Mucosa of gallbladder (tissue), 1 donor: ENCODE data around the gene PIK3IP1. TPM values are rescaled to one million over a fixed set of nuclear protein-coding genes. Genes with fewer than 3 reads are reported as not detected.
A peak's percentile ranks its signal among the peaks of the same experiment; 100 is the strongest.
"Not testable (repeated sequence)": the region's sequence is repeated elsewhere in the genome, so short reads cannot be mapped to it uniquely, and the experiment has no call there.

Source experiments
- DNase-seq: peaks from one replicate; pipeline ENCODE4 v3.0.0-alpha.2; 2020; ENCODE audit warnings: low spot score
- total RNA-seq: library from RNA; stranded (reverse); gene quantifications from one replicate; pipeline ENCODE4 v1.2.1, GENCODE V29; 2021
- donor health status: DM: no; HTN: no; CAD: no.

The PIK3IP1 gene
- total RNA-seq, 1 donor from 2014 or later = 48.0 TPM

DNA sequence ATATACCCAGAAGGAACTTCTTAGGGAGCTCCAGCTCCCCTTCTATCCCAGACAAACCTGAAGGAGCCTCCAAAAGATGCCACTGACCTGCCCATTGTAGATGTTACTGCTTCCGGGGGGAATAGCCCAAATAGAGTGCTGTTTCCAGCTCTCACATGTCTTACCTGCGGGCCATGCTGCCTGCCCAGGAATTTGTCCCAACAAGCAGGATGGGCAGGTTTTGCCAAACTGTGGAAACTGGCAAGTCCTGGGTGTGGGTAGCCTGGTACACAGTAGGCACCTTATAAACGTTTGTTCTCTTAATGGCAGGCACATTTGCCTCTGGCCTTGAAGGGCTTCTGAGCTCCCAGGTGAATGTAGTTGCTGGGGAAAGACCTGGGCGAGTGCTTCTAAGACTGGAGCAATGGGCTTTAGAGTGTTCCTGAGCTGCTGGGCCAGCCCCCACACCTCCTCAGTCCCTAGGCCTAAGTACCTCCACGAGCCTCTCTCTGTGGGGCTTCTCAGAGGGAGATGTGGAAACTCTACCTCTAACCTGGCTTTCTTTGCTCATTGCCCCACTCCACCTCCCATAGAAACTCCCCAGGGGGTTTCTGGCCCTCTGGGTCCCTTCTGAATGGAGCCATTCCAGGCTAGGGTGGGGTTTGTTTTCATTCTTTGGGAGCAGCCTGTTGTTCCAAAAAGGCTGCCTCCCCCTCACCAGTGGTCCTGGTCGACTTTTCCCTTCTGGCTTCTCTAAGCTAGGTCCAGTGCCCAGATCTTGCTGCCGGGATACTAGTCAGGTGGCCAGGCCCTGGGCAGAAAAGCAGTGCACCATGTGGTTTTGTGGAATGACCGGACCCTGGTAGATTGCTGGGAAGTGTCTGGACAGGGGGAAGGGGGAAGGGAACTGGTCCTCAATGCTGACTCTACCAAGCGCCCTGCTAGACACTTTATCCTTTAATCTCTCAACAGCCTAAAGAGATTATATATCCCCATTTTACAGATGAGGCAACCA, 43.0 kb downstream of the PIK3IP1 start:
- no peak for DNase-seq

DNA sequence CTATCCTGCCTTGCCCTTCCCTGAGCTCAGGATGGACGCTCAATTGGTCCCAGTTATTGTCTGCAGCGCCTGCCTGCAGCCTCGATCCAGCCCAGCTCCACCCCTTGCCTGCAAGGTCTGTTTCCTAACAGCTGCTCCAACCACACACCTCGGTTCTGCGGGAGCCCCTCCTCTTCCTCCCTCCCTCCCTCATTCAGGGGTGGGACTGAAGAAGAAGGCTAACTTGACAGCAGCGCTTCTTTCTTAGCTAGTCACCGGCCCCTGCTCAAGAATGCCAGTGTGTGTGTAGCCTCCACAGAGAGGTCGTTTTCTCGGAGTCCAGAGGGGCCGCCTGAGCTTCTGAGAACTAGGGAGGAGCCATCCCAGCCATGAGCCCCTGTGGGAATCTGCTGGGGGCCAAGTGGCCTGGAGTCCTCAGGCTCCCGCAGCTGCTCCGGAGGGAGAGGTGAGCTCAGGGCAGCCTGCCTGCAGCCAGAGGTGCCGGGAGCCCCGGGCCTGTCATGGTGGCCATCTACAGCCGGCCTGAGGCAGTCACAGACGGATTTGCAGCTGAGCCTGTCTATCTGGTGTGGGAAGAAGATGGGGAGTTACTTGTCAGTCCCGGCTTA, 44.0 kb downstream of the PIK3IP1 start:
- peak; percentile 76 for DNase-seq

DNA sequence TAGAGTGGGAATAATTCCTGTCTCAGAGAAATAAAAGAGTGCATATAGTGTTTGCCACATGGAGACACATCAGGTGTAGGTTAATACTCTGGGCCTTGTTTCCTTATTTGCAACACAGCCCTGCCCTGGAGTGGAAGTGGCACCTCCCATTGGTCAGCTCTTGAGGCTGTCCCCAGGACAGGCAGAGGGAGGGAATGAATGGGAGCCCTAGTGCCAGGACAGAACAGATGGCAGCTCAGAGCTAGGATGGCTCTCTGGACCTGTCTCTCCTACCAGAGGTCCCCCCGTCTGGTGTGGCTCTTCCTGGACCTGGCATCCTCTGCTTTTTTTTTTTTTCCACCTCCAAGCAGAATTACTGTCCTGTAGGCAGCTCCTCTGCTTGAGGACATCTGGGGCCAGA, 44.6 kb downstream of the PIK3IP1 start:
- no peak for DNase-seq

DNA sequence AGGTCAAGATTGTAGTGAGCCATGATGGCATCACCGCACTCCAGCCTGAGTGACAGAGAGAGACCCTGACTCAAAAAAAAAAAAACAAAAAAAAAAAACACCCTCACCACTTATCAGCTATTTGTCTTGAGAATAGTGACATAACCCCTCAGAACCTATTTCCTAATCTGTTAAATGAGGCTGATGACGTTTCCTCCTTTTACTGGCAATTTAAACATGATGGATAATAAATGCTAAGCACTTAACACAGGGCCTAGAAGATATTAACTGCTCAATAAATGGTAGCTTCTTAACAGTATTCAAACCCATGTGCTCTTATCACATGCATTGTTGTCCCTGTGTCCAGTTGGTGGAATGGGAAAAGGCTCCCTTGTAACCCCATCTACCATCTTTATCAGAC, 45.6 kb downstream of the PIK3IP1 start:
- no peak for DNase-seq

DNA sequence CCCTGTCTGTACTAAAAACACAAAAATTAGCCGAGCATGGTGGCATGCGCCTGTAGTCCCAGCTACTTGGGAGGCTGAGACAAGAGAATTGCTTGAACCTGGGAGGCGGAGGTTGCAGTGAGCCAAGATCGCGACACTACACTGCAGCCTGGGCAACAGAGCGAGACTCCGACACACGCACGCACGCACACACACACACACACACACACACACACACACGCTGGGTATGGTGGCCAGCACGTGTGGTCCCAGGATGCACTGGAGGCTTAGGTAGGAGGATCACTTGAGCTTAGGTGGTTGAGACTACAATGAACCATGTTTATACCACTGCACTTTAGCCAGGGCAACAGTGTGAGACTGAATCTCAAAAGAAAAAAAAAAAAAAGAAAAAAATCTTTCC, 46.3 kb downstream of the PIK3IP1 start:
- DNase-seq = not testable (repeated sequence)

DNA sequence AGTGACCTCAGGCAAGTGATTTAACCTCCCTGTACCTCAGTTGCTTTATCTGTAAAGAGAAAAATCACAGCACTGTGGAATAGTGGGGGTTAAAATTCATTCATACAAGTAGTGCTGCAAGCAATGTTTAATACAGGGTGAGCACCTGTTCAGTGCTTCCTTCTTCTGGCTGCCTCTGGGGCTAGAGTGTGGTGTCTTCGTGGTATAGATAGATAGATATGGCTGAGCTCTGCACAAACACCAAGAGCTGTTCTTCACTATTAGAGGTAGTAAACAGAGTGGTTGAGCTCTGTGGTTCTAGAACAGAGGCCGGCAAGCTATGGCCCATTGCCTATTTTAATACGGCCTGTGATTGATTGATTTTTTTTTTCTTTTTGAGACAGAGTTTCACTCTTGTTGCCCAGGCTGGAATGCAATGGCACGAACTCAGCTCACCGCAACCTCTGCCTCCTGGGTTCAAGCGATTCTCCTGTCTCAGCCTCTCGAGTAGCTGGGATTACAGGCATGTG, 47.3 kb downstream of the PIK3IP1 start:
- DNase-seq = no peak

DNA sequence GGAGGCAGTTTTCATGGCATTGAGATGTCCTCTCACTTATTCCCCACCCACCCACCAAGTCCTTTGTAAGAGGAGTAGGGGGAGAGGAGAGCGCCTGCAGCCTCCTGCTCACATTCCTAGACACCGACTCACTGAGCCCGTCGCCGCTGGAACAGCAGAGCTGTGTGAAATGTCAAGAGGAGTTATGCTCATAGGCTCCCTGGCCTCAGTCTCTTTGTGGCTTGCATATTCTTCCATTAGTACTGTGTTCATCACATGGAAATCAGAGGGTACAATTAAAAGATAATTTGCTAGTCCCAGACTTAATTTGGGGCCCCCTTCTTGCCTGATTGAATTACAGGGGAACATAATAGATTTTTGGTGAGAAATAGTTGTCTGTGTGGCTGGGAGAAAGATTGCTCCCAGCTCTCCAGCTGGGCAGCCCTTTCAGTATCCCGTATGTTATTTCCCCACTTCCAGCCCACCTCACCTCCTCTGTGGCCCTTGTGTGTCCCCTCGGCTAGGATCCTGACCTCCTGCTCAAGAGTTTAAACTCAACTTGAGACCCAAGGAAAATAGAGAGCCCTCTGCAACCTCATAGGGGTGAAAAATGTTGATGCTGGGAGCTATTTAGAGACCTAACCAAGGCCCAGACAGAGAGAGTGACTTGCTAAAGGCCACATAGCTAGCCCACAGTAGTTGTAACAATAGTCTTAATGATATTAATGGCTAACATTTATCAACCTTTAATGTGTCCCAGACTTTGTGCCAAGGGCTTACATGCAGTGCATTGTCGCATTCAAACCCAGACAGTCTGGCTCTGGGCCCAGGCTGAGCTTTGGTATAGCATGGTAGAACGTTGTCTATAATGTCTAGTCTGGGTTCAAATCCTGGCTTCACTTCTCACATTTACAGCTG, 48.0 kb downstream of the PIK3IP1 start:
- no peak for DNase-seq

DNA sequence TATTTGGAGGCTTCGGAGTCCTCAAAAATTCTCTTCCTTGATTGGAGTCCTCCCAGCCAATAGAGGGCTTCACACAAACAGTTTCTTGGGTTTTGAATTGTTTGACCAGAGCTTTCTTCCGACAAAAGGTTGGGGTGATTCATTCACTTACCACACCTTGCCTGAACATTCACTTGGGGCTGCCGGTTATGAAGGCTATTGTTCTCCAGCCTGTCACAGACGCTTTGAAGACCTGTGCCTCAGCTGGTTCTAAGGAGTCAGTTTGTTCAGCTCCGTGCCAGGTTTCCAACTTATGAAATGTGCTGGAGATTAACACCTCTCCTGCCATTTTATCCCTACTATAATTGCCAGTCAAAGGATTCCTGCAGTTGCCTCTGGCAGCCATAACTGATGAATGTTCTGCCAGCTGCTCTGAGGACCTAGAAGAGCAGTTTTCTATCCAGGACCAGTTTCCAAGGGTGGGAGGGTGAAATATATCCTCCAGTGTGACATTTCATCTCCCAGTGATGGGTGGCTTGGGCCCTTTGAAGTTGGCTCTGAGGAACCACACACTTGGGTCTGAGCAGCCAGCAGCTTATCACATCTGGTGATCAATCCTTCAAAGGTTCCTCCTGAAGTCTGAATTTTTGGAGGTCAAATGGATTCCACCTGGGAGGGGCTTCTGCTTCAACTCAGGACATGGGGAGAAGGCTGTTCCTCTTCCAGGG, 48.8 kb downstream of the PIK3IP1 start:
- no peak for DNase-seq

DNA sequence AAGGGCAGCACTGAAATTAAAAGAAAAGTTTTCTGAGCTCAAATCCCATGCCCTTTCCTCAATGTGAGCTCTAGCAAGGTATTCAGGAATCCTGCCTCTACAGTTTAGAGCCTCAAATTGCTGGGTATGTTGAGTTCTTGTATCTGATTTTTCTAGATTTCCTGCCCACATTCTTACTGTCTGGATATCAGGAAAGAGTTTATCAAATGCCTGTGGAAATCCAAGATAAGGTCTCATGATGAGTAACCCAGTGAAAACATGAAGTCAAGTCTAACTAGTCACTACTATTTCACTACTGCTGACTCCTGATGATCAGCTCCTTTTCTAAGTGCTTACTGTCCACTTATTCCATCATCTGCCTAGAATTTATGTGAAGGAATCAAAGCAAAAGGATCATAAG, 50.4 kb downstream of the PIK3IP1 start:
- no peak for DNase-seq

DNA sequence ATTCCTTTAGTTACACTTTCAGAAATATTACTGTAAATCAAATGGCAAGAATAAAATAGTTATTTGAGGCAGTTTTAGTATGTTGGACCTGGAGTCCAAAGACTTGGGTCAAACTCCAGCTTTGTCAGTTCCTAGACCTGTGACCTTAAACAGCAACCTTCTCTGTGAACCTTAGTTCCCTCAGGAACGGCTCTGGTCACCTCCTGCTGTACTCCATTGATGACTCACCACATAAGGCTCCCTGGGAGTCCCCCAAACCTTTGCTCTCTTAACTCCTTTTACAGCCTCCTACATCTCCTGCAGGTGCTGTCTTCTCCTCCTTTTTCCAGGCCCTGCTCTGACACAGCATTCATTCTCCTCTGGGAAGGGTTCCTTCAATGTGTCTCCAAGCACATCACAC, 51.1 kb downstream of the PIK3IP1 start:
- no peak for DNase-seq

DNA sequence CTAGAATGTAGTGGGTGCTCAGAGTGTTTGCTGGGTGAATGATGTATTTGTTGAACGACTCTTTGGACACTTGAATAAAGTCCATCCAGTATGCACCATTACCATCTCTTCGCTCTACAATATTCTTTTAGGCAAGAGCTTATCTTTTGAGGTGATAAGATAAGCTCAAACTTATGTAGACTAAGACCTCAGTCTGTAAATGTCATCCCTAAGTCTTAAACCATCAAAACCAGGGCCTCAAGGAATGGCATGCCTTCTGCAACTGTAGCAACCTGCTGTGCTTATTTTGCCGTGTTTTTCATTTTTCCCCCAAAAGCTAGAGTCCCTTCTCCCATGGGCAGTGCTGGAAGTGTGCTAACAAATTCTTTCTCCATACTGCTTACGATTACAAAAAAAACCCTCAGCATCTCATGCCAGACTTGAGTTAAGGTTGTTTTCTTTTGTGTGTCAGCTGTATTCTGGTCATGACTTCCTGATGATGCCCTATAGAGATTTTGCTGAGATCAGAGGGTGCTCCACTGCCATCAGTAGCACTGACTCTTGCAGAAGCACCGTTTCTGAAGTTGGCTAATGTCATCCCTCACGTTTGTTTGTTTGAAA, 52.4 kb downstream of the PIK3IP1 start:
- no peak for DNase-seq

DNA sequence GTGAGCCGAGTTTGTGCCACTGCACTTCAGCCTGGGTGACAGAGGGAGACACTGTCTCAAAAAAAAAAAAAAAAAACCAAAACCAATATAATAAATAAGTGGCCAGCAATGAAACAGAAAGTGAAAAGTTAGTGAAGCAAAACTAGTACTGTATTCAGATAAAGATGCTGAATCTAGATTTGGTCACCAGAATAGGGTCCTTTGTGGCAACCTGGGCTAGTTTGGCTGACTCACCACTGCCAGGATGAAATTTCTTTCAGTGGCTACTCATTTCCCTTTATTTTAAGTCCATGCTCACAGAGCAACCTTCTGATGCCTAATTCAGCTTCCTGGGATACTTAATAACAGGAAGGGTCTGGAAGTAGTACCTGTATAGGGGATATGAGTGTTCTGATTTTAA, 54.2 kb downstream of the PIK3IP1 start:
- DNase-seq = no peak

DNA sequence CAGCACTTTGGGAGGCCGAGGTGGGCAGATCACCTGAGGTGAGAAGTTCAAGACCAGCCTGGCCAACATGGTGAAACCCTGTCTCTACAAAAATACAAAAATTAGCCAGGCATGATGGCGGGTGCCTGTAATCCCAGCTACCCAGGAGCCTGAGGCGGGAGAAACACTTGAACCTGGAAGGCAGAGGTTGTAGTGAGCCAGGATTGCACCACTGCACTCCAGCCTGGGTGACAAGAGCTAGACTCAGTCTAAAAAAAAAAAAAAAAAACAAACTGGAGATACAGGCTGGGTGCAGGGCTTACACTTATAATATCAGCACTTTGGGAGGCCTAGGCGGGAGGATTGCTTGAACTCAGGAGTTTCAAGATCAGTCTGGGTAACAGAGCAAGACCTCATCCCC, 56.2 kb downstream of the PIK3IP1 start:
- DNase-seq = not testable (repeated sequence)

DNA sequence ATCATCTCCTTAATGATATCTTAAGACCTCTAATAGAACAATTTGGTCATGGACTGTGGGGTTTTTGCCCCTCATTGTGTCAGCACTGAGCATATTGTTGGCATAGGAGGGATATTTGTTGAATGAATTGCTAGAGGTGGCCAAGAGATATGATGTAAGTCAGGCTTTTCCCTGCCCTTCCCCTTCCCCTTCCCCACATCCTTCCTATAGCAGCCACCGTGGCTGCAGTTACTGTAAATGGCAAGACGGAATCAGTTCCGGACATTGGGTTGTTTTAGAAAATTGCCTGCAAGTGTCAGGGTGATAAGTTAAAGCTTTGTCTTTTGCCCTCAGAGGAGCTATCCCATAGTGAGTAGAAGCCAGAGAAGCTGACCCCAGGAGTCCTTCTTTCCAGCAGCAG, 57.2 kb downstream of the PIK3IP1 start:
- DNase-seq = no peak

DNA sequence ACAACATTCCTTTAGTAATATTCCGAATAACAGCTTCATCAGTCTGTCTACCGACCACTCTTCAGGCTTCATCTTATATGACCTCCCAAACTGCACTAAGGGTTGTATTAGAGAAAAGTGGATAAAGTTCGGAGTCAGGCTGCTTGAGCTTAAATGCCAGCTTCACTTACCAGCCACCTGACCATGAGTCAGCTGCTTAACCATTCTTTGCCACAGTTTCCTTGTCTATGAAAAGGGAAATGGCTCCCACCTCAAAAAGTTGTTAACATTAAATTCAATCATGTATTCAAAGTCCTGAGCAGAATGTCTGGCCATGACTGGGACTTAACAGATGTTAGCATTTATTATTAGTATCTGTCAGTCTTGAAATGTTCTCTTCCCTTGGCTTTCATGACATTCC, 59.3 kb downstream of the PIK3IP1 start:
- no peak for DNase-seq

Other genes starting within 250 kb of the PIK3IP1 start
- gene SMTN, start 211.2 kb downstream of the PIK3IP1 start, total RNA-seq = 510 TPM
- 252 TPM for gene SELENOM, start 184.9 kb downstream of the PIK3IP1 start, total RNA-seq
- gene INPP5J, start 169.5 kb downstream of the PIK3IP1 start, total RNA-seq = 8.7 TPM
- gene PLA2G3, start 152.0 kb downstream of the PIK3IP1 start, total RNA-seq = 0.78 TPM
- 30.8 TPM for gene RNF185, start 132.3 kb downstream of the PIK3IP1 start, total RNA-seq
- 81.4 TPM for gene LIMK2, start 80.2 kb downstream of the PIK3IP1 start, total RNA-seq
- 61.4 TPM for gene PATZ1, start 53.9 kb upstream of the PIK3IP1 start, total RNA-seq
- 45.6 TPM for gene DRG1, start 107.1 kb upstream of the PIK3IP1 start, total RNA-seq
- 24.5 TPM for gene EIF4ENIF1, start 197.4 kb upstream of the PIK3IP1 start, total RNA-seq
- gene SFI1, start 204.0 kb upstream of the PIK3IP1 start, total RNA-seq = 74.5 TPM